GM13977 (cell line): ENCODE data around the gene FBLL1.

Experiments
- DNase-seq: peaks from one replicate; pipeline ENCODE4 v3.0.0; 2012; ENCODE audit warnings: low spot score
- in situ Hi-C: fragments of 300-500 bp; cut with MboI; formaldehyde crosslinking; loops from one replicate; pipeline ENCODE4 v1.12.0; 2022; ENCODE audit warnings: low sequenced_read_pairs, low pct_unique_long_range_greater_than_20kb, mixed read lengths, inconsistent platforms; ENCODE audit not compliant: unreplicated experiment
- TF ChIP-seq, protein P1 (sequence below): IDR thresholded peaks from 2 replicates; pipeline ENCODE4 v1.5.1; 2012; ENCODE audit warnings: mild to moderate bottlenecking, control low read depth; ENCODE audit not compliant: insufficient read depth; ENCODE audit errors: extremely low read depth, missing control alignments

Gene FBLL1

DNA sequence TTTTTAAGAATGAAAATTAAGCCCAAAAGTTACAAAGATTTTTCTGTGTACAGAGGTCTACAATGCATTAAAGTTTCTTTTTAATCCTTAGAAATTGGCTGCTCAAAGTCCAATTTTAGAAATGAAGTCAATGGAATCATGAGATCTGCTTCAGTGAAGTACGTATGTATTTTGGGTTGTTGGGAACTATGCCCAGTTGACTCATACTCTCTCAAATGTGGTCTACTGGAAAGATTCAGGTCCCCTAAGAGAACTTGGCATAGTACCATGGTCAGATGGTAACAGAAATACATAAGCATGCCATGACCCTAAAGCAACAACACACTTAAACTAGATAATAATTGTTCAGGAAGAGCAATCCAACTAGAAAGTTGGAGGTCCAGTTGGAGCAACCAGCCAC, 23.0 kb downstream of the FBLL1 start:
- in situ Hi-C loops: no loop called here
- no peak for DNase-seq
- TF ChIP-seq, protein P1, sequence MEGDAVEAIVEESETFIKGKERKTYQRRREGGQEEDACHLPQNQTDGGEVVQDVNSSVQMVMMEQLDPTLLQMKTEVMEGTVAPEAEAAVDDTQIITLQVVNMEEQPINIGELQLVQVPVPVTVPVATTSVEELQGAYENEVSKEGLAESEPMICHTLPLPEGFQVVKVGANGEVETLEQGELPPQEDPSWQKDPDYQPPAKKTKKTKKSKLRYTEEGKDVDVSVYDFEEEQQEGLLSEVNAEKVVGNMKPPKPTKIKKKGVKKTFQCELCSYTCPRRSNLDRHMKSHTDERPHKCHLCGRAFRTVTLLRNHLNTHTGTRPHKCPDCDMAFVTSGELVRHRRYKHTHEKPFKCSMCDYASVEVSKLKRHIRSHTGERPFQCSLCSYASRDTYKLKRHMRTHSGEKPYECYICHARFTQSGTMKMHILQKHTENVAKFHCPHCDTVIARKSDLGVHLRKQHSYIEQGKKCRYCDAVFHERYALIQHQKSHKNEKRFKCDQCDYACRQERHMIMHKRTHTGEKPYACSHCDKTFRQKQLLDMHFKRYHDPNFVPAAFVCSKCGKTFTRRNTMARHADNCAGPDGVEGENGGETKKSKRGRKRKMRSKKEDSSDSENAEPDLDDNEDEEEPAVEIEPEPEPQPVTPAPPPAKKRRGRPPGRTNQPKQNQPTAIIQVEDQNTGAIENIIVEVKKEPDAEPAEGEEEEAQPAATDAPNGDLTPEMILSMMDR: no peak

DNA sequence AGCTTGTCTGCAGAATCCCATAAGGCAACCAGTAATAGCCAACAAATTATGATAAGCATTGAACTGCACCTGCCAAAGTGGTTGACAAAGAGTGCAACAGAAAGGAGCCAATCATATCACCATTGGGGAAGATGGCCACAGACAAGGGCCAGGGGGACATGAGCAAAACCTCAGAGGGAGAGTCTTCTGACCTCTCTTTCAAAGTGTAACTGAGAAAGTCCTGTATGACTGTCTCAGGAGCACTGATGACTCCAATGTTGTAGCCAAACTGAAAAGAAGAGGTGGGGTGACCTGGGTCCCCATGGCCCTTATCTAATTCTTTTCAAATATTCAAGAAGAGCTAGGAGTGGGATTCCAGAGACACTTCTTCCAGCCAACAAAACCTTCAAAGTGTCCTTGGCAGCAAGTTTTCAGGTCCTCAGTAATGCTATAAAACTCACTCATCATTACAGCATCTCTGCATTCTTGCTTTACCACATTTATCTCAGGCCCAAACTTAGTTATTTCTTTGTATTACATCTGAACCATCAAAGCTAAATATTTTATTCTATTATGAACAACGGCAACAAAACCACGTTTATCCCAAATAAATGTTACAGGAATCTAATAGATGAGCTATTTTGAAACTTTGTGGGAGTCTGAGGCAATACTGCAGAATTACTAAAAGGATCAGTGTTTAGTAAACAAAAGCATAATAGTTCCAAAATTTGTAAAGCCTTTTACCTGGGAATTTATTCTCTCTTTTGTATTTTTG, 24.4 kb downstream of the FBLL1 start:
- in situ Hi-C loops: no loop called here
- TF ChIP-seq, protein P1: no peak
- DNase-seq: no peak

DNA sequence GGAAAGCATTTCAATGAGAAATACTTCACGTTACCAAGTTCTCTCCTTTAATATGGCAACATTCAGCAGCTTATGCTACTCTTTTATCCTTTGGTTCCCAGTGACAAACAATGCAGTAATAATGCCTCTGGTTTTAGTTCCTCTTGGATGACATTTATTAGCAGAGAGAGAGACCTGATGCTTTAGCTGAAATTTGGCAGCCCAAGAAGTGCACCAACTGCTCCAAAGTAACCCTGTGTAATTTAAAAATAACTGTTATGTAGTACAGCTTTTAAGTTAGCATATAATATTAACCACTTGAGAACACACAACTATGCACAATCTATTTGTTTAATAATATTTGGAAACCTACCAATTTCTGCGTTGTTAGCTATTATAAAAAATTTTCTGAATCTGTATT, 28.3 kb downstream of the FBLL1 start:
- in situ Hi-C loops: no loop called here
- no peak for DNase-seq
- TF ChIP-seq, protein P1: no peak

DNA sequence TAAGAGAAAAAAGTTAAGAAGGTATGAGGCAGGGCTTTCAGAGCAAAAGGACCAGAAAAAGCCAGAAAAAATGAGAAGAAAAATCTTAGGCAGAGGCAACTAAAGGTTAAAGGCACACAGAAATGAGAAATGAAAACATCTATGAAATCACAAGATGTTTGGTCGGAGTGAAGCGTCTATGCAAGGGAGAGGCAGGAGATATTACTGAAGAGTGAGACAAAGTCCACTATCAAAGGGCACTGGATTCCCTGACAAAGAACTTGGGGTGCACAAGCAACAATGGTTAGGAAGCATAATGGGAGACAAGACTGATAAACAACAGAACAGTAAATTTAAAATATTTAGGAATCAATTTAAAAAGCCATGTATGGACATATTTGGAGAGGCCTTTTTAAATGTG, 33.2 kb downstream of the FBLL1 start:
- TF ChIP-seq, protein P1: no peak
- DNase-seq: no peak
- in situ Hi-C loops: no loop called here

DNA sequence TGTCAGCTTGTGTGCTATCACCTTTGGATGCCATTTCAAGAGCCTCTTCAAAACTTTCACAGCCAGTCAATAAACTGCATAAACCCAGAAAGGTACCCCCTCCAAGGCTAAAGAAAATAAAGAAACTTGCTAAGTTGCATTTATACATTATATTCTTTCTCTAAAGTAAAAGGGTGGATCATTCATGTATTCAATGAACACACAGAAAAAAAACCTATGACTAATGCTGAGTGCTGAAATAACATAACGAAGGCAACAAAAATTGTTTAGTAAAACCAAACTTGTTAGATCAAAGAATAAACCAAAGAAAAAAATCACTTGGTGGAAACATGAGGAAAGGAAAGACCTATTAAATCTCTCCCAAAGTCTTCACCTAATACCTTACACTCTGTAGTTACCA, 34.9 kb downstream of the FBLL1 start:
- DNase-seq: no peak
- in situ Hi-C loops: no loop called here
- TF ChIP-seq, protein P1: no peak

DNA sequence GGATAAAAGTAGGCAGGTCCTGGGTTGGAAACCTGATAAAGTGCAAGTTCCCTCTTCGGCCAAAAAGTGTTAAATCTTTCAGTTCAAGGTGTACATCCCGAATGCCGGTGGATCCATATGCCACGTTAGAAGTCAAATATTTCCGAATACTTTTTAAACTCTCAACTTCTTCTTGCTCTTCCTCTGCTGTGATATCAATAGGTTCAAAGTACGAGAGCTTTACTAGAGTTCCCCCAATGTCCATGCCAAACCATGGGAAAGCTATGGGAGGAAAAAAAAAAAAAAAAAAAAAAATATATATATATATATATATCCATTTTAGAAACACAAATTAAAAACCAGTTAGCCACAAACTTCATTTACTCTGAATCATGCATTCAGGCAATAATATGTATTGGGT, 39.6 kb downstream of the FBLL1 start:
- TF ChIP-seq, protein P1: no peak
- in situ Hi-C loops: no loop called here
- DNase-seq: no peak
